ENCODE data around the gene MAN1C1. TPM values are rescaled to one million over a fixed set of nuclear protein-coding genes. Genes with fewer than 3 reads are reported as not detected.
A peak's percentile ranks its signal among the peaks of the same experiment; 100 is the strongest.
"Not testable (repeated sequence)": the region's sequence is repeated elsewhere in the genome, so short reads cannot be mapped to it uniquely, and the experiment has no call there.

MAN1C1 gene
- total RNA-seq, 1 experiment from 2014 or later: 3.3 TPM

DNA sequence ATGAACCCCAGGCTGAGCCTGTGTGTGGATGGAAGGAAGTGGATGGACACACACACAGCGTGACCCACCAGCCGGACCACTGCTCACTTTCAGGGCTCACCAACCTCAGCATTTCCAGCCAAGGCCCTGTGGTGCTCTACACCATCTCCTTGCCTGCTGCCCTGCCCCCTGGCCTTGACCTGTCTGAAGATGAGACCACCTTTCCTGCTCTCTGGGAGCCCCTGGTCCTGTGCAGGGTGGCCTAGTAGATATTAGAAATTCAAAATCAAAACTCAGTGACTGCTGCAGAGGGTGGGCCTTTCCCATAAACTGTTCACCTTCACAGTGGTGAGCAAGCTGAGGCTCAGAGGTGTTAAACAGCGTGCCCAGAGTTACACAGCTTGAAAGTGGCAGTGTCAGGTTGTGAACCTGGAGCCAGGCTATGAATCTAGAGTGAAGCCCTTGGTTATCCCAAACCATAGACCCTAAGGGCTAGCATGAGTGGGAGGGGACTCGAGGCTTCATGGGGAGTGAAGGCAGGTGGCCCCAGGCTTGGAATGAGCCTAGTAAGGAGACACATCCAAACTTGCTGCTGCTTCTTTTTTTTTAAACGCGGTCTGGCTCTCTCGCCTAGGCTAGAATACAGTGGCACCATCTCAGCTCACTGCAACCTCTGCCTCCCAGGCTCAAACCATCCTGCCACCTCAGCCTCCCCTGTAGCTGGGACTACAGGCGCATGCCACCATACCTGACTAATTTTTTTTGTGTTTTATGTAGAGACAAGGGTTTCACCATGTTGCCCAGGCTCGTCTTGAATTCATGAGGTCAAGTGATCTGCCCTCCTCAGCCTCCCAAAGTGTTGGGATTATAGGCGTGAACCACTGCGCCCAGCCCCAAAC is 41.5 kb downstream of the MAN1C1 start:
- no peak for DNase-seq (ENCODE audit: low read depth)

DNA sequence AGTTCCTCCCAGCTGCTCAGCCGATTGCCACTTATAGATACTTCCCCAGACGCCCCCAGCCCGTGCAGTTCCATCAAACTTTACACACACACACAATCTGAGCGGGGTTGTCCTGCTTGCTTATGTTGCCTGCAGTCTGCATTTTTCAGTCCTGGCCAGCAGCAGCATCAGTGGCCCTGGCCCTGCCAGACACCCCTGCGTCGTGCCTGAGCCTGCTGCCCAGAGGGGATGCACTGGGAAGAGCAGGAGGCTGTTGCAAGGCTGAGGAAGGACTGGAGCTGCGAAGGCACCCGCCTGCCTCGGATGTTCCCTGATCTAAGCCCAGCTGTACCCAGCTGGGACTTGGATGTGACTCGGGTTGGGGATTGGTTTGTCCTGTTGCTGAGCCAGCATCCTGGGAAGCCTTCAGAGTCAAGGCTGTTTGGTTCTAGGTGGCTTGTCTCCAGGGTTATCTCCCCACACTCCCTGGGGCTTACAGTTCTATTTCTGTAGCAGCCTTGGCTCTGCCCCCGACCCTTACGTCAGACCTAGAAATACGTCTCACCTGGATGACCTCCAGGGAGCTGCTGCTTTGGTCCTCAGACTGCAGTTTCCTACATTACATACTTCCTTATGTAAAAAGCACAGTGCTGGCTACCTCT is 42.3 kb downstream of the MAN1C1 start:
- DNase-seq (ENCODE audit: low read depth): no peak

DNA sequence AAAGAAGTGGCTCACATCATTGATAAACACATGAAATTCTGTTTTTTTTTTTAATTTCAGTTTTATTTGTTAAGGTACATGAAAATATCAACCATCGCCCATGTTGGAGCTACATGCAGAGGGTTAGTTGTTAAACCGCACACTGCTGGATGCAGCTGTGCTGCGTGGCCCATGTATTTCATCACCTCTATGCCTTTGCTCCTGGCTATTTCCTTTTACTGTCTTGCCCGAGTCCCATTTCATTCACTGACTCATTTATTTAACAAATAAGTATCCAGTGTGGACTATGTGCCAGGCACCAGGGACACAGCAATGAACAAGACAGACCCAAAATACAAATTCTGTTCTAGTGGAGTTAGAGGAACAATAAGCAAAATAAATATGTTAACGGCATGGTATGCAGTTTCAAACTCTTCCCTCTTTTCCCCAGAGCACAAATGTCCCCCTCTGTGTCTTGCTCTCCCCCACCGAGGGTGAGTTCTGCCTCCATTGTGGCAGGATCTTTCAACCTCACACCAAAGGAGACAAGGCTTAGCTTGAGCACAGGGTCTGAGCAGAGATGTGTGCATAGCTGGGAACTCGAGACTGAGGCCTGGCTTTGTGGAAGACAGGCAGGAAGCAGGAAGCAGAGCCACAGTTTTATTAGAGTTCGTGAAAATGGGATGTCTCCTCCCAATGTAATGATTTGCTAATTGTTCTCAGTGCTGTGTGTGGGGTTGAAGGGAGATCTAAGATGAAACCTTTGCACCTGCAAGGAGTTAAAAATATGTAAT is 44.6 kb downstream of the MAN1C1 start:
- DNase-seq (ENCODE audit: low read depth): no peak

DNA sequence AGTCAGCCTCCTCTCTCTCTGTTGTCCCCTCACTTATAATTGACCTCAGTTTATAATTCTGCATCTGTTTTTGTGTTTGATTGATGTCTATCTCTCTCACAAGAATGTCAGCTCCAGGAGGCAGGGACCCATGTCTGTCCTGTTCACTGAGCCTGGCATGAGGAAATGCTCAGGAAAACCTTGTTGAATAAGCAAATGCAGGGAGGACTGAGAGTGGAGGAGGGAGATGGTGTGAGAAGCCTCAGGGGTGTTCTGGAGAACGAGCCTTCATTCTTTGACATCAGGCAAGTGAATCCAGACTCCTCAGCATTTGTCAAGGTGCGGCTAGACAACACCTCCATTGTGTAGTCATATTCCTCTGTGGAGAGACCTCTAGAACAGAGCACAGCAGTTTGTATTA is 45.5 kb downstream of the MAN1C1 start:
- DNase-seq (ENCODE audit: low read depth): no peak

DNA sequence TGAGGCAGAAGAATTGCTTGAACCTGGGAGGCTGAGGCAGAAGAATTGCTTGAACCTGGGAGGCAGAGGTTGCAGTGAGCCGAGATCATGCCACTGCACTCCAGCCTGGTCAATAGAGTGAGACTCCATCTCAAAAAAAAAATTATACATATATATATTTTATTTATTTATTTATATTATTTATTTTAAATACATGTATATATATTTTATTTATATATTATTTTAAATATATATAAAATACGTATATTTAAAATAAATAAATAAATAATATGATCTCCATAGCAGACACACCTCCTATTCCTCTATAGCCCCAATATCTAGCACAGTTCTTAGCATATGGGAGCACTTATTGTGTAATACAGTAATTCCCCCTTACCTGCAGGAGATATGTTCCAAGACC is 46.4 kb downstream of the MAN1C1 start:
- DNase-seq (ENCODE audit: low read depth): not testable (repeated sequence)

DNA sequence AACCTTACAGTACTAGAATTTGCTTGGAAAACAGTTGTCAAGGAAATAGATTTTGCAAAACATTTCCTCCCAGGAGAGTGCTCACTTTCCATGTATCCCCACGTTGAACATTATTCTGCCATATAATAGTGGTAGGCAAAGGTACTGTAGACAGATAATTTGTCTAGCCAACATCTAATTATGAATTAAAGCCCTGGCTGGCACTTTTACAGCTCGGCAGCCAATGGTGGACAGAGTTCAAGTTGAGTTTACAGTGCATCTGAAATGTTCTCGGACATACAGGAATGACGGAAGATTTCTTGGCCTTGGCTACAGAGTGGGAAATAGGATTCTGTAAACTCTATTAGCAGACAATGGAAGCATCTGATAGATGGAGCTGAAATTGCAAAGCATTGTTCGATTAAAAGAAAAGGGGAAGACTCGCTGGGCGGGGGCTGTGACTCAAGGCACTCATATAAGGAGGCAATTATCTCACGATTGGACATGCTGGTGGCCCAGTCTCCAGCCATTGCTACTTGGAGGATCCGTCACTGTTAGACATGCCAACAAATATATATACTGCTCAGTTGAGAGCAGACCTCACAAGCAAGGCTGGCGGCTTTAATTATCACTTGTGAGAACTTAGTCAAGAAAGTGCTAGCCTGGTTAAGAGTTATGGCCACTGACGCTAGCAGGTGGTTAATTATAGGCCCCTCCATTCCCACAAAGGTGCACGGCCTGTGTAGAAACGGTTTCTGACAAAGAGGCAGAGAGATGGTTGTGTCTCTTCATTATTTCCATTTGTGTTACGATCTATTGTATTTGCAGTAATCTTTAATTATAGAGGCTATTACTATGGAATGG is 48.0 kb downstream of the MAN1C1 start:
- no peak for DNase-seq (ENCODE audit: low read depth)

DNA sequence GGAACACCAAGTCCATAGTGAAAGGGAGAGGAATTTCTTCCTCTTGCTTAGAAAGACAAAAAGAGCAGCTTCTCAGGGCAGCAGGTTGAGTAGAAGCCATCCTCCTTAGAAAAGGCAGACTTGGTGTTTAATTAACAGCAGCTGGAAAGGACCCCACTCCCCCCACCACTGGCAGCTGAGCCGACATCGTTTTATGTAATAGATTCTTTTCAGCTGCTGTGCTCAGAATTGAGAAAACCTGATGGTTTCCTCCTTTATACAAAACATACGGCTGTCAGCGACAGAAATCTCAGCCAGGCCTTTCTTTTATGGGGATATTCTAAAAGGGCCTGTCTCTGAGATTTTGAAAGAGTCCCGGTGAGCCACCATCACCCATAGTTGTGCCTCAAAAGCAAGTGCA is 49.9 kb downstream of the MAN1C1 start:
- no peak for DNase-seq (ENCODE audit: low read depth)

DNA sequence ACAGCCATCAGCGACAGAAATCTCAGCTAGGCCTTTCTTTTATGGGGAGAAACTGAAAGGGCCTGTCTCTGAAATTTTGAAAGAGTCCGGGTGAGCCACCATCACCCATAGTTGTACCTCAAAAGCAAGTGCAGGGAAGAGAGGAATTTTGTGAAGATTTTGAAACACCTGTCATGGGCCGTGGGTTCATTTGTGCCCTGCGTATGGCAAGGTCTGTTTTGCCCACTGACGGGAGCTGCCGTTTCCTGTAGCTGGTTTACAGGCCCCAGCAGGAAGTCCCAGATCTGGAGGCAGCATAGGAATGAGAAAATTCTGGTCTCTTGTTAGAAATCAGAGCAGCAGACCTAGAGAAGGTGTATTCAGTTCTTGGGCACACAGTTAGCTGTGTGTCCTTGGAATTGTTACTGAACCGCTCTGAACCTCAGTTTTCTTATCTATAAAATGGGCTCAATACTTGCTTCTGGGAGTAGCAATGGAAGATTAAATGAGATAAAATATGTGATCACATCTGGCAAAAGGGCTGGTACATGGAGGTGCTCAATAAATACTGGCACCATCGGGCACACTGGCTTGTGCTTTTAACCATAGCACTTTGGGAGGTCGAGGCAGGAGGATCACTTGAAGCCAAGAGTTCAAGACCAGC is 52.5 kb downstream of the MAN1C1 start:
- no peak for DNase-seq (ENCODE audit: low read depth)

DNA sequence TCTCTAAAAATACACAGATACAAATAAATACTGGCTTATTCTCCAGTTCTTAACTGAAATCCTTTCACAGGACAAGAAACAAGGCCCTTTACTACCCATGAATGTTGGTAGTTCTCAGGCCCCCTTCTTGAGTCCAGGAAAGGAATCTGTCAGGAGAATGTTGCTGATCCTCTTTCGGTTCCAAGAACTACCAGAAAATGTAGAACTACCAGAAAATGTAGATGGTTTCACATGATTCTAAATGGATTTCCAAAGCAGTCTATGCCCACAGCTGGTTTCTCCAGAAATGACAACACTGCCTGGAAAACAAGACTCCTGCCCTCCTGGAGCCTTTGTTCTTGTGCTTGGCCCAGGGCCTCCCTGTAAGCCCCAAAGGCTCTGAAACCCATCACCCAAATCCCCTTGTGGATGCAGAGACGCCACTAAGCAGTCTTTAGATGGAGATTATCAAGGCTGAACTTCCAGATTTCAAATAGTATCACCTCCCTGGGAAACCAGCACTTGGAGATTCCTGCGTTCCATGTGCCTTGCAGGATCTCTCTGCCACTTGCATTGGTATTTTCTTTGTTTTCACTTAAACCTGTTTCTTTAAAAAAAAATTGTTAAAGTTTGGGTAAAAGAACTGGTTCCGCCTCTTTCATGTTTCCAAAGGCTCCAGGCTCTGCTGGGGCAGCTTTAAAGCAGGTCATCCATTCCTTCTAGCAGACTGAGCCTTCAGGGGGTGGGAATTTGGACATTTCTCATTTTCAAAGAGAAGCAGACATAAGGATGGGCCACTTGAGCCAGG is 53.4 kb downstream of the MAN1C1 start:
- no peak for DNase-seq (ENCODE audit: low read depth)

DNA sequence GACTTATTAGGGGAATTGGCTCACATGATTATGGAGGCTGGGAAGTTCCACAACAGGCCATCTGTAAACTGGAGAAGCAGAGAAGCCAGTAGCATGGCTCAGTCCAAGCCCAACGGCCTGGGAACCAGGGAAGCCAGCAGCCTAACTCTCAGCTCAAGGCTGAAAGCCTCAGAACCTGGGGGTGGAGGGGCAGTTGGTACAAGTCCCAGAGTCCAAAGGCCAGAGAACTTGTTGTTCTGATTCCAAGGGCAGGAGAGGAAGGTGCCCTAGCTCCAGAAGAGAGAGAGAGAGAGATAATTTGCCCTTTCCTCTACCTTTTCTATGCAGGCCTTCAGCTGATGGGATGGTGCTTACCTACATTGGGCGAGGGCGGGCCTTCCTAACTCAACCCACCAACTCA is 55.3 kb downstream of the MAN1C1 start:
- DNase-seq (ENCODE audit: low read depth): no peak

DNA sequence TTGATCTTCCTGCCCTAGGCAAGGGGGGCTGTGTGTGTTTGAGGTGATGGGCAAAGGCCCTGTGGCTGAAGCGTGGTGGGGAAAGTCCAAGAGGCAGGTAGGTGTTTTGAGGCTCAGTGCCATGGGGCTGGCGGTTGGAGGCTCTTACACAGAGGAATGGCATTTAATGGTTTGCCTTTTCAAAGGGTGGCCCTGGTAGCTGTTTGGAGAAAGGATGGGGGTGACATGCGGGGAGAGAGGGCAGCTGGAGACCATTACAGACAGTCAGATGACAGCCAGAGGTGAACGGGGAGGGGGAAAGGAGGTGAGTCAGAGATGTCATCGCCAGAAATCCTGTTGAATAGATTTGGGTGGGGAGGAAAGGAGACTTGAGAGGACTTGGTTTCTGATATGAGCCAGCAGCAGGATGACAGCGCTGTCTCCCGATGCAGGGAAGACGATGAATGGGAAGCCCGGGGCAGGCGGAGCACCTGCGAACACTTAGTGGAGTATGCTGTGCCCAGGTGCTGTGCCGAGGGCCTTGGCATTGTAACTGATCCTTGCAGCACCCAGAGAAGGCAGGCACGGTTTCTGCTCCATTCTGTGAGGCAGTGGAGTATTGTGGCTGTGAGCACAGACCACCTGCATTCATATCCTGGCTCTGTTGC is 56.3 kb downstream of the MAN1C1 start:
- DNase-seq (ENCODE audit: low read depth): peak; percentile 86

DNA sequence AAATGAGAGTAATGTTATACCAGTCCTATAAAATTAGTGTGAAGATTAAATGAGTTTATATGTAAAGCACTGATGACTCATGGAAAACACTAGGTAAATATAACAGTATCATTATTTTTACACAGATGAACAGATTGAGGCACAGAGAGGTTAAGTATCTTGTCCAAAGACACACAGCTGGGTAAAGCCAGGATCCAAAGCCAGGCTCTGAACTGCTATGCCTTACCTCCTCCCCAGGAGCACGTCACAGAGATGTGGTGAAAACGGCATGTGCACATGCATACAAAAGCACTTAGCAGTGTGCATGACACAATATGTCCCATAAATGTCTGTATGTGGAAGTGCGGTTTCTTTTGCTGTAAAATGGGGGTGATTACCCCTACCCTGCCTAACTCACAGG is 56.9 kb downstream of the MAN1C1 start:
- DNase-seq (ENCODE audit: low read depth): no peak

DNA sequence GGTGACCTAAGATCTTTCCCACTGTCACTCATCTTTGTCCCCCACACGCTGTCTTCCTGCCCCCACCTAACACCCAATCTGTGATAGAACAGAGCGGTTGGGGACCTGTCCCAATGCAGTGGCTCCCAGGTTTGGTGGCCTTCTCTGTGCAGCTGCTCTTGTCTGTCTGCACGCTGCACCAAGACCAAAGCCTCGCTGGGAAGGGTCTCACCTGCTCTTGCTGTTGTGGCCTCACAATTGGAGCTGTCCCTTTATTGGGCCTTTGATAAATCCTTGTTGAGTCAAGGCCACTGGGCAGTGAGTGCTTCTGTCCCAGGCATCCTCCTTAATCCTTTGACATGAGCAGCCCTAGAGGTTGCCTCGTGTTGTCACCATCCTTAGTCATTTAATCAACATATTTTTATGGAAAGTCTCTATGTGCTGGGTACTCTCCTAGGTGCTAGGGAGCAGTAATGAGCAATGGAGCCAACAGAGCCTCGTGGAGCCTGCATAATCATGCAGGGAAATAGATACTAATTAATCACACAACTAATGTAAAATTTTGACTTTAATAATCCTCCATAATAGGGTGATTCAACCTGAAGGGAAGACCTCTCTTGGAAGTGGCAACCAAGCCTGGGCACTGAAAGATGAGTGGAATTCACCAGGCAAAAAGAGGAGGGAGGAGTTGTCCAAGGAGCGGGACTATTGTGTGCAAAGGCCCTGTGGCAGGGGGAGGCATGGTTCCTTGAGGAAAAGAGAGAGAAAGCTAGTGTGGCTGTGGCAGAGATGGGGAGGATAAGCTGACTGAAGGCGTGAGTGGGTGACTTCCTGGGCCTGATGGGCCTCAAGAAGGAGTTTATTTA is 57.6 kb downstream of the MAN1C1 start:
- DNase-seq (ENCODE audit: low read depth): no peak

DNA sequence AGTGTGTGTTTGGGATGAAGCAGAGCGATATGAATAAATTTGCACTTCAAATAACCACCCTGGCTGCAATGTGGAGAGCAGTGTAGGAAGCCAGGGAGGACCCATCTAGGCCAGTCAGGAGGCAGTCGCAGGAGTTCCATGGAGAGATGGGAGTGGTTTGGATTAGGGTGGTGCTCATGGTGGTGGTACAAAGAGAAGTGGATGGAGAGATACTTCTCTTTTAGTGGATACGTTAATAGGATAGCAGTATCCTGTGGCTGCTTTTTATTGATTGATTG is 58.2 kb downstream of the MAN1C1 start:
- no peak for DNase-seq (ENCODE audit: low read depth)

DNA sequence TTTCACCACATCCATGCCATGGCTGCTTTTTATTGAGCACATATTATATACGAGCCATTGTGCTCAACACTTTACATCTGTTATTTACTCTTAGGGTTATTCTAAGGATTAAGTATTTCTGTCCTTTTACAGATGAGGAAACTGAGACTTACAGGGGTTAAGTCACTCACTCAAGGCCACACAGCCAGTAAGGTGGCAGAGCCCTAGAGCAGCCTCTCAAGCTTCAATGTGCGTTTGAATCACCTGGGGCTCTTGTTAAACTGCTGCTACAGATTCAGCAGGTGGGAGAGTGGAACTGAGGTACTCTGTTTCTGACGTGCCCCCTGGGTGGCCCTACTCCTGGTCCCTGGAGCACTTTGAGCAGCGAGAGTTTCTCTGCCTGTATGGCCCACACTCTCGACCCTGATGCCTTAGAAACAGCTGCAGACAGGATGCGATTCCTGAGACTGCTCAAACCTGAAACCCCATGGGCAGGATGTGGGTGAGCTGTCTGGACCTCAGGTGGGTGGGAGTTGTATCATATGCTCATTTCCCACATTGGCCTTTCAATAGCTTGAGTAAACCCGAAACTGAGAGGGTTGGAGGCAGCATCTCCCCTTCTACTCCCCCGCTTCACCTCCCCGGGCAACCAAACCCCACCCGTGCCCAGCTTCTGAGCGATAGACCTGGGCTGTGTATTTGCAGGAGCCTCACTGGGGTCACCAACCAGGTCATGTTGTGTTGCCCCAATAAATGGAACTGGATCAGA is 59.3 kb downstream of the MAN1C1 start:
- no peak for DNase-seq (ENCODE audit: low read depth)

DNA sequence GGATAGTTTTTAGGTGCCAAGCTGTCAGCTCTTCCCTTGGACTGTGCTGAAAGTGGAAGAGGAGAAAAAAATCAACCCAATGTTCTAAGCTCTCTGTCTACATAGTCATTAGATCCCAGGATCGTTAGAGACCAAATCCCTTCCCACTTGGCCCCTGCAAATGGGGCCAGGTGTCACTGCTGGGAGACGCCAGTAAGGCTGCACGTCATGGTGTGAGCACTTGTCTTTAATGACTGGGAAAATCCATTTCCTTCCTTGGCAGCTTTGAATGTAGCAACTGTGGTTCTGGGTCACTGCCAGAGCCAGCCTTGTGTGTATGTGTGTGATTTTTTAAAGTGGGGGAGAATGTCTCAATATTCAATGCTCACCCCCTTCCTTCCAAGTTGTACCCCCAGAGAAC is 59.9 kb downstream of the MAN1C1 start:
- DNase-seq (ENCODE audit: low read depth): peak; percentile 71

DNA sequence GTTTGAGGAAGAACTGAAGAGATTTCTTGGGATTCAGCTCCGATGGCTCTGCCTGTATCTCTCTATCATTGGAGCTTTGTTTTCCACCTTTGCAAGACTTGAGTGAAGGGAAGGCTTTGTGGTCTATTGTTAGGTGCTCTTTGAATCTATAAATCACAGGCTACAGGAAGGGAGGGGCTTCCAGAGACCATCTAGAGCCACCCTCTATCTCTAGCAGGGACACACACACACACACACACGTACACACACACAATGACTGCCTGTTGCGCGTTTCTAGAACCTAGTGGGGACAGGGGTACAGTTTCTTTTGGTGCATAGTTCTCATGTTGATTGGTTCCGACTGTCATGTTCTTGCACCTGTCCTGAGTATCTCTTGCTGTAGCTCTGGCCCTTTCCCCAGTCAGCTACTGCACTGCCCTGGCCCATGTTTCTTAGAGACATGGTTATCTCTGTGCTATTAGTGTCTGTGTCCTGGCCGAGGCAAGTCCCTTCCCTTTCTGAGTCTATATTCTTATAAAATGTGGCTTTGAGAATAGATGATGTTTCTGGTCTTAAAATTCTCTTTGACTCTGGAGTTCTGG is 60.7 kb downstream of the MAN1C1 start:
- DNase-seq (ENCODE audit: low read depth): no peak

DNA sequence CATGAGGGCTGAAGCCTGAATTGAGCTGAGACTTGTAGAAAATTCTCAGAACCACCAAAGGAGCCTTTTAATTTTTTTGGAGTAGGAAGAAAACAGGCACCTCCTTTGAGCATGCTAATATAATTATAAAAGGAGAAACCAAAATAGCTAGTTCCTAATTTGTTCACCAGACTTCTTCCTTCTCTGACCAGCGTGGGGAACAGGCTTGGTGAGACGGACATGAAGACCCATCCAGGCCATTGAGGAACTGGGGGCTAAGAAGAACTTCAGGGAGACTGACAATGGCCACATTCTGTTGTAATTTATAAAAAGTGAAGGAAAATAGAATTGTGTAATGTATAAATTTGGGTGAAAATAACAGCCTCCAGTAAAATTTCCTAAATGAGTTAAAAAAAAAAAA is 62.6 kb downstream of the MAN1C1 start:
- no peak for DNase-seq (ENCODE audit: low read depth)
